ENCODE results near the gene FNDC3B. TPM values are rescaled to one million over a fixed set of nuclear protein-coding genes. Genes with fewer than 3 reads are reported as not detected.

FNDC3B gene
- polyA plus RNA-seq, 6 donors from 2014 or later, result 1.2 to 3.1 (median 2.2) TPM; not detected in 1

- DNase-seq, result no peak
- Mint-ChIP-seq H3K27me3 (peaks cover 0 to 20% (median 11%) of the 10 kb centered on the region in 3 donors), H3K4me1 (no peaks in the 10 kb centered on the region), H3K27ac (peak overlapping the region in 1 of 6 donors; percentile 61), H3K4me3 (no peak overlapping the region), H3K36me3 (no peaks in the 10 kb centered on the region), H3K9me3 (no peaks in the 10 kb centered on the region)
- ATAC-seq (ENCODE audit: low read depth in 2 of 2), result no peak
Observed at GRCh38 chr3:172074586-172074985, 35.2 kb downstream of the FNDC3B start.

- Mint-ChIP-seq H3K4me3 (no peak overlapping the region), H3K4me1 (no peaks in the 10 kb centered on the region), H3K36me3 (no peaks in the 10 kb centered on the region), H3K27me3 (peaks cover 0 to 13% (median 0%) of the 10 kb centered on the region in 3 donors), H3K9me3 (no peaks in the 10 kb centered on the region), H3K27ac (no peak overlapping the region)
- no peak for ATAC-seq (ENCODE audit: low read depth in 2 of 2)
- DNase-seq, result no peak
Observed at GRCh38 chr3:172076212-172076611, 36.8 kb downstream of the FNDC3B start.

- DNase-seq (no peak), ATAC-seq (ENCODE audit: low read depth in 2 of 2) (no peak)
- H3K27me3 Mint-ChIP-seq, result peaks cover 0 to 11% (median 0%) of the 10 kb centered on the region in 3 donors
- H3K4me3 Mint-ChIP-seq, result no peak overlapping the region
- H3K27ac Mint-ChIP-seq, result no peak overlapping the region
- no peaks in the 10 kb centered on the region for H3K4me1 Mint-ChIP-seq
- no peaks in the 10 kb centered on the region for H3K9me3 Mint-ChIP-seq
- H3K36me3 Mint-ChIP-seq, result no peaks in the 10 kb centered on the region
Observed at GRCh38 chr3:172077197-172077757, 37.9 kb downstream of the FNDC3B start.

- ATAC-seq (ENCODE audit: low read depth in 2 of 2) (no peak), DNase-seq (no peak)
- Mint-ChIP-seq H3K4me3 (no peak overlapping the region), H3K4me1 (no peaks in the 10 kb centered on the region), H3K27ac (no peak overlapping the region), H3K9me3 (no peaks in the 10 kb centered on the region), H3K27me3 (peaks cover 0 to 7% (median 0%) of the 10 kb centered on the region in 3 donors), H3K36me3 (no peaks in the 10 kb centered on the region)
Observed at GRCh38 chr3:172078244-172078643, 38.9 kb downstream of the FNDC3B start.

- Mint-ChIP-seq H3K4me1 (no peaks in the 10 kb centered on the region), H3K27me3 (peaks cover 0 to 3% (median 0%) of the 10 kb centered on the region in 3 donors), H3K27ac (no peak overlapping the region), H3K9me3 (no peaks in the 10 kb centered on the region), H3K4me3 (no peak overlapping the region), H3K36me3 (no peaks in the 10 kb centered on the region)
- DNase-seq (no peak), ATAC-seq (ENCODE audit: low read depth in 2 of 2) (no peak)
Observed at GRCh38 chr3:172078721-172079120, 39.3 kb downstream of the FNDC3B start.

- DNase-seq (no peak), ATAC-seq (ENCODE audit: low read depth in 2 of 2) (no peak)
- Mint-ChIP-seq H3K27me3 (no peaks in the 10 kb centered on the region), H3K9me3 (no peaks in the 10 kb centered on the region), H3K4me3 (peak overlapping the region in 1 of 8 donors; percentile 6), H3K4me1 (no peaks in the 10 kb centered on the region), H3K27ac (no peak overlapping the region), H3K36me3 (no peaks in the 10 kb centered on the region)
Observed at GRCh38 chr3:172079326-172079976, 40.1 kb downstream of the FNDC3B start.

- H3K27me3 Mint-ChIP-seq, result peaks cover 0 to 7% (median 5%) of the 10 kb centered on the region in 3 donors
- H3K4me1 Mint-ChIP-seq, result no peaks in the 10 kb centered on the region
- ATAC-seq (ENCODE audit: low read depth in 2 of 2), result no peak
- H3K27ac Mint-ChIP-seq, result no peak overlapping the region
- no peaks in the 10 kb centered on the region for H3K9me3 Mint-ChIP-seq
- H3K36me3 Mint-ChIP-seq, result no peaks in the 10 kb centered on the region
- DNase-seq, result no peak
- no peak overlapping the region for H3K4me3 Mint-ChIP-seq
Observed at GRCh38 chr3:172080503-172080902, 41.1 kb downstream of the FNDC3B start.

GRCh38 chr3:172082269-172082668, 42.9 kb downstream of the FNDC3B start:
- ATAC-seq (ENCODE audit: low read depth in 2 of 2) (no peak), DNase-seq (no peak)
- Mint-ChIP-seq H3K27me3 (peaks cover 0 to 10% (median 10%) of the 10 kb centered on the region in 3 donors), H3K4me3 (no peak overlapping the region), H3K36me3 (no peaks in the 10 kb centered on the region), H3K9me3 (no peaks in the 10 kb centered on the region), H3K27ac (no peak overlapping the region), H3K4me1 (no peaks in the 10 kb centered on the region)

GRCh38 chr3:172082820-172083513, 43.6 kb downstream of the FNDC3B start:
- Mint-ChIP-seq H3K9me3 (no peaks in the 10 kb centered on the region), H3K27ac (no peak overlapping the region), H3K27me3 (peaks cover 0 to 14% (median 10%) of the 10 kb centered on the region in 3 donors), H3K4me1 (no peaks in the 10 kb centered on the region), H3K4me3 (no peak overlapping the region), H3K36me3 (no peaks in the 10 kb centered on the region)
- DNase-seq, result no peak
- no peak for ATAC-seq (ENCODE audit: low read depth in 2 of 2)

- ATAC-seq (ENCODE audit: low read depth in 2 of 2) (no peak), DNase-seq (no peak)
- H3K27ac Mint-ChIP-seq, result no peak overlapping the region
- H3K4me3 Mint-ChIP-seq, result no peak overlapping the region
- no peaks in the 10 kb centered on the region for H3K4me1 Mint-ChIP-seq
- no peaks in the 10 kb centered on the region for H3K9me3 Mint-ChIP-seq
- no peaks in the 10 kb centered on the region for H3K36me3 Mint-ChIP-seq
- peaks cover 0 to 19% (median 10%) of the 10 kb centered on the region in 3 donors for H3K27me3 Mint-ChIP-seq
Observed at GRCh38 chr3:172083995-172084409, 44.6 kb downstream of the FNDC3B start.

- H3K27ac Mint-ChIP-seq, result no peak overlapping the region
- DNase-seq, result no peak
Observed at GRCh38 chr3:172084871-172085556, 45.6 kb downstream of the FNDC3B start.

GRCh38 chr3:172085557-172085895, 46.1 kb downstream of the FNDC3B start:
- Mint-ChIP-seq H3K4me3 (no peak overlapping the region), H3K27me3 (peaks cover 0 to 19% (median 10%) of the 10 kb centered on the region in 3 donors), H3K27ac (no peak overlapping the region), H3K9me3 (no peaks in the 10 kb centered on the region), H3K36me3 (no peaks in the 10 kb centered on the region), H3K4me1 (no peaks in the 10 kb centered on the region)
- ATAC-seq (ENCODE audit: low read depth in 2 of 2) (no peak), DNase-seq (no peak)

More at GRCh38 chr3:172084871-172085556, 45.6 kb downstream of the FNDC3B start:
- Mint-ChIP-seq H3K4me3 (no peak overlapping the region), H3K4me1 (no peaks in the 10 kb centered on the region), H3K9me3 (no peaks in the 10 kb centered on the region), H3K27me3 (peaks cover 0 to 19% (median 10%) of the 10 kb centered on the region in 3 donors), H3K36me3 (no peaks in the 10 kb centered on the region)
- ATAC-seq (ENCODE audit: low read depth in 2 of 2), result no peak

GRCh38 chr3:172086071-172086470, 46.7 kb downstream of the FNDC3B start:
- Mint-ChIP-seq H3K9me3 (no peaks in the 10 kb centered on the region), H3K27ac (no peak overlapping the region)
- no peak for ATAC-seq (ENCODE audit: low read depth in 2 of 2)

More at GRCh38 chr3:172086071-172086470, 46.7 kb downstream of the FNDC3B start:
- DNase-seq, result no peak
- H3K4me1 Mint-ChIP-seq, result no peaks in the 10 kb centered on the region
- H3K4me3 Mint-ChIP-seq, result no peak overlapping the region
- H3K36me3 Mint-ChIP-seq, result no peaks in the 10 kb centered on the region
- peaks cover 0 to 23% (median 10%) of the 10 kb centered on the region in 3 donors for H3K27me3 Mint-ChIP-seq

Measured in naive B cell (primary cell).